SH-SY5Y (cell line): ENCODE data around the gene RPL27.

Source experiments
- GATA2 ChIP-seq: IDR thresholded peaks from 2 replicates; pipeline ENCODE4 v1.6.1; 2011; ENCODE audit warnings: mild to moderate bottlenecking, low read depth, low read length
- GATA3 ChIP-seq: IDR thresholded peaks from 2 replicates; pipeline ENCODE4 v1.6.1; 2011; ENCODE audit warnings: low read depth, mild to moderate bottlenecking, low read length, moderate library complexity

DNA sequence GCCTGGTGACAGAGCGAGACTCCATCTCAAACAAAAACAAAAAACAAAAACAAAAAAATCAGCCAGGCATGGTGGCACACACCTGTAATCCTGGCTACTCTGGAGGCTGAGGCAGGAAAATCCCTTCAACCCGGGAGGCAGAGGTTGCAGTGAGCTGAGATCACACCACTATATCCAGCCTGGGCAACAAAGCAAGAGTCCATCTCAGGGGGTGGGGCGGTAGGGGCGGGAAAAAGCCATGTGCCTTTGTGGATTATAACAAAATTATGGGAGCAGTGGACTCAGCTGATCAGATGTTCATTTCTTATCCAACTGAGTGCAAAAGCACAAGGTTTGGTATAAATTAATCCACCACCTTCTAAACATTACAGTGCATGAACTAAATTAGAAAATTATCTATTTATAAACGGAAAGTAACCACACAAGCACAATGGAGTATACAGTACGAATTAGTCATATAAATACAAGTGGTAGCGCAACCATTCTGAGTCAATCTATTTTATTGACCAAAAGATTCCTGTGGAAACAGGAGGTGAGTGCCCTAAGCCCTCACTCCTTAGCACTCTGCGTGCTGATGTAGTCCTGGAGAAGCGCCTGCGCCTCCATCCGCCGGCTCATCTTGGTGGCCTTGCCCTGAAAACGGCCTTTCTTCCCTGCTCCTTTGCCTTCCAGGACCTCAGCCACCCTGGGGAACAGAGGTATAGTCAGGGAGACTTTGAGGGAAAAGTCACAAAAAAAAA, 48.0 kb upstream of the RPL27 start:
- no peak for TF ChIP-seq GATA2
- no peak for TF ChIP-seq GATA3
